ENCODE measurements around the gene KRAS.

Gene KRAS

DNA sequence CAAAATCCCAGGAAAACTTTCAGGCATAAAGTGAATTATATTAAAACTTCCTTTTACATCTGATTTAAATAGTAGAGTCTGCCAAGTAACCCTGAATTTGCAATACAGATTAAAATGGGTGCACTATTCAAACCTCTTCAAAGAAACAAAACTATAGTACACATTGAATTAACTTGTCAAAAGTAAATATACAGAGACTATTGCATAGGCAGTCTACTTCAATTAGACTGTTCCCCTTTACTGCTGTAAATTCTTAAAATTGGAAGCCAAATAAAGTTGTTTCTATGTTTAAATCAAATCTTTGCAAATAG is 7.1 kb downstream of the KRAS start:
- Mint-ChIP-seq H3K4me1 (peaks cover 28% of the 10 kb centered on the region), H3K27ac (no peak overlapping the region), H3K4me3 (no peak overlapping the region), H3K9me3 (no peaks in the 10 kb centered on the region), H3K36me3 (peaks cover 78% of the 10 kb centered on the region)
- ATAC-seq (no peak), DNase-seq (ENCODE audit: low spot score in 2 of 2) (no peak)

DNA sequence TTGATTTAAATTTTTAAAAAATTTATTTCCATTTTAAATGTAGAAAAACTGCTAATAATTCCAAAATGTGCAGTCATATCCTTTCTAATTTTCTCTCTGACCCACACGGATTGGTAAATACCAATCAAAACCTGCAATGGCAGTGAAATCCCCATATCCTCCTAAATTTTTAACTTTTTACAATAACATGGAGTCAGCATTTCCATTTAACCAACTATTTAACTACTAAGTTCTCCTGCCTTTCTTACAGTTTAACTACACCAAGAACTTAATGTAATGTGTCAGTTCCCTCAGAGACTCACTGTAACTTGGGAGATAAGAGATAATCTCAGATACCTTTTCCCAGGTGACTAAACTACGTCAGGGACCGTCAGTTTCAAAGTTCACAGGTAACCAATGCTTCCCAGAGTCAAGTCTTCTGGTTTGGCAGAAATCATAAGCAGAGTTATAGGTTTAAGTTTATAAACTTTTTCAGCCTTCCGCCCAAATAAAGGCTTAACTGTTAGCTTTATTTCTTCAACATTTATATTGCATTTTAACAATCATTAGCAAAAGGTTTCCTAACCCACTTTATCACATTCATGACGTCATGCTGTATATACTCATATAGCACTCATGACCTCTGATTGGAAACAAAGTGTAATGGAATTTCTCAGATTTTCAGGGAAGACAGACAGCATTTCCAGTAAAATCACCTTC is 7.6 kb downstream of the KRAS start:
- ATAC-seq (no peak), DNase-seq (ENCODE audit: low spot score in 2 of 2) (no peak)
- Mint-ChIP-seq H3K4me3 (no peak overlapping the region), H3K27ac (no peak overlapping the region), H3K36me3 (peaks cover 76% of the 10 kb centered on the region), H3K4me1 (peaks cover 28% of the 10 kb centered on the region), H3K9me3 (no peaks in the 10 kb centered on the region)

DNA sequence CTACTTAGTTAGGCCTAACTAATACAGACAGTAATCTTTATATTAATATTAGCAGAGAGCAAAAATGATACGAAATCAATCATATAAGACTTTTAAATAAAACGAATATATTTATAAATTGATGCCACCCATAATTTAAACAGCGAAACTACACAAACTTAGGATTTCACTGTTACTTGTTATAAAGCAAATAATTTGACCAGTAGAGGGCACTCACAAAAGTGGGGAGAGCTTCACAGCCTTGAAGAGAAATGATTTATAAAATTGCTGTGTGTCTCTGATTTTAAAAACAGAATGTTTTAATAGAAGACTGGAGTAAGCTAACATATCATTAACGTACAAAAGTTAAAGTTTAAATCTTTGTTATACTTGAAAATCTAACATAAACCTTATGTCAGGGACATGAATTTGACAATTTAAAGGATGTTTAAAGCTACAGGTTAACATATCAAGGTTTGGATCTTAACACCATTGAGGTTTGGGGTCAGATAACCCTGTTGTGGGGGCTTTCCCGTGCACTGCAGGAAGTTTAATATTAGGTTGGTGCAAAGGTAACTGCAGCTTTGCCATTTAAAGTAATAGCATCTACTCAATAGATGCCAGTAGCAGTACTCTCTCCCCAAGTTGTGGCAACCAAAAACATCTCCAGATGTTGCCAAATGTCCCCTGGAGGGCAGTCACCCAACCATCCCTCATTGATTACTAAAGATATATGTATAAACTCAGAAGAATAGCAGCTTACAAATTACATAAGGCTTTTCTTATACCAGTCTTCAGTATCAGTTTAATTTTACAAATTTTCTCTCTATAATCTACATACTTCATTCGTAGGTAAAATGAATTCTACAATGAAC is 9.3 kb downstream of the KRAS start:
- no peak overlapping the region for H3K4me3 Mint-ChIP-seq
- H3K27ac Mint-ChIP-seq, result no peak overlapping the region
- DNase-seq (ENCODE audit: low spot score in 2 of 2) (no peak), ATAC-seq (peak; percentile 60)
- peaks cover 91% of the 10 kb centered on the region for H3K36me3 Mint-ChIP-seq
- H3K4me1 Mint-ChIP-seq, result peaks cover 33% of the 10 kb centered on the region
- H3K9me3 Mint-ChIP-seq, result no peaks in the 10 kb centered on the region

DNA sequence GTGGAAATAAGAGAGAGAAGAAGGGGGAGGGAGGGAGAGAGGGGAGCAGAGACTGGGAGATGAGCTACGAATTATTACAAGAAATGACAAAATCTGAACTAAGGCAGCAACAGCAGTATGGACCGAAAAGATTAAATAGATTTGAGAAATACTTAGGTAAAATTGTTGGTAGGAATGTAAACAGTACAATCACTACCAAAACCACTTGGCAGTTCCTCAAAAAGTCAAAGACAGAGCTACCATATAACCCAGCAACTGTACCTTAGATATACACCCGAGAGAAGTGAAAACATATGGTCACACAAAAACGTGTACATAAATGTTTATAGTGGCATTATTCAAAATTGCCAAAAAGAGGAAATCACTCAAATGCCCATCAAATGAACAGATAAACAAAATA is 14.1 kb downstream of the KRAS start:
- no peak overlapping the region for H3K4me3 Mint-ChIP-seq
- peaks cover 24% of the 10 kb centered on the region for H3K4me1 Mint-ChIP-seq
- H3K36me3 Mint-ChIP-seq, result peaks cover 83% of the 10 kb centered on the region
- no peaks in the 10 kb centered on the region for H3K9me3 Mint-ChIP-seq
- DNase-seq (ENCODE audit: low spot score in 2 of 2) (no peak), ATAC-seq (no peak)
- peak overlapping the region; percentile 75 for H3K27ac Mint-ChIP-seq

DNA sequence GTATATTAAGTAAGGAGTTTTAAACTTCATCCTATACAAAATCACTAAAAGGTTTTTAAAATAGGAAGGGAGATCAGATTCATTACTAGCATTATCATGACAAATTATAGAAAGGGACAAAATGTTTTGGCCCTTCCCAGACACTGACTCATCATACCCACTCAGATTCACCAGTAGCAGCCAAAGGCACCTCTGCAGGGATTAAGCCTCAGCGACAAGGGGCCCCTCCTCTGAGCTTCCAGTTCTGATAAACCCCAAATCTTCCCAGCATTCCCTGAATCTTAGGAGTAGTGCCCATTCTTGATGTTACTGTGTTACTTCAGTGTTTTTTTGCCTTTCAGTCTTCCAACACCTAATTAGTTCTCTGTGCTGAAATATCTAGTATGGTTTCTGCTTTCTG is 14.5 kb downstream of the KRAS start:
- H3K9me3 Mint-ChIP-seq, result no peaks in the 10 kb centered on the region
- H3K4me1 Mint-ChIP-seq, result peaks cover 19% of the 10 kb centered on the region
- no peak overlapping the region for H3K4me3 Mint-ChIP-seq
- peak overlapping the region; percentile 75 for H3K27ac Mint-ChIP-seq
- peaks cover 87% of the 10 kb centered on the region for H3K36me3 Mint-ChIP-seq
- ATAC-seq, result no peak
- no peak for DNase-seq (ENCODE audit: low spot score in 2 of 2)

DNA sequence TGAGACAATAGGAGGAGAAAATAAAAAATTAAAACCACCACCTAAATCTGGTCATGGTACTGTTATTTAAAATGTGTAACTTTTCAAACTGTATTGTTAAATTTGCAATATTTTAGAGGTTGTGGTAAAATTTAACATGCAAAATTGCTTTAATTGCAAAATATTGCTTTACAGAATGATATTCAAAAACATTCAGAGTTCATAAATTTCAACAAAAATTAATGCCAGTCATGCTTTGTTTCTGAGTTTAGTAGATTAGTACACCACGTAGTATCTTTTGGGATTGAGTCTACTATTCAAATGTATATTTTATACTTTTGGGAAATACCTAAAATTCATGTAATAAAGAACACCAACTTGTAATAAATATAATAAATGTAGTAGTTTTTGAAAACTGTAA is 37.4 kb downstream of the KRAS start:
- peaks cover 30% of the 10 kb centered on the region for H3K36me3 Mint-ChIP-seq
- no peak for DNase-seq (ENCODE audit: low spot score in 2 of 2)
- H3K27ac Mint-ChIP-seq, result no peak overlapping the region
- ATAC-seq, result no peak
- H3K4me3 Mint-ChIP-seq, result no peak overlapping the region
- no peaks in the 10 kb centered on the region for H3K9me3 Mint-ChIP-seq
- no peaks in the 10 kb centered on the region for H3K4me1 Mint-ChIP-seq

DNA sequence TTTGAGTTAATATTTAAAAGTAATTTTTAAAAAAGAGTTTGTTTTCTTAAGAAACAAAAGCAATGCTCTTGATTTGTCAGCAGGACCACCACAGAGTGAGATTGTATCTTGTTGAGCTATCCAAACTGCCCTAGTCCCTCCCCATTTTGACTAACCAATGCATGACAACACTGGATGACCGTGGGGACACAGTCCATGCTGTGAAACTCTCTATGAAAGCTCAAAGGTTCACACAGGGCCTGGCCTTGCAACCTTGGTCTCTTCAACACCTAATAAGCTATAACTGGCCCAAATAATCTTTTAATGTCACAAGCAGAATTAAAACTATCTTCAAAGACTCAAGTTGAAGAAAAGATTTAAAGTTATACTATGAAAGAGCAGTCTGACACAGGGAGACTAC is 42.2 kb downstream of the KRAS start:
- Mint-ChIP-seq H3K4me3 (no peak overlapping the region), H3K27ac (no peak overlapping the region), H3K4me1 (no peaks in the 10 kb centered on the region), H3K36me3 (peaks cover 48% of the 10 kb centered on the region), H3K9me3 (no peaks in the 10 kb centered on the region)
- no peak for DNase-seq (ENCODE audit: low spot score in 2 of 2)
- no peak for ATAC-seq

DNA sequence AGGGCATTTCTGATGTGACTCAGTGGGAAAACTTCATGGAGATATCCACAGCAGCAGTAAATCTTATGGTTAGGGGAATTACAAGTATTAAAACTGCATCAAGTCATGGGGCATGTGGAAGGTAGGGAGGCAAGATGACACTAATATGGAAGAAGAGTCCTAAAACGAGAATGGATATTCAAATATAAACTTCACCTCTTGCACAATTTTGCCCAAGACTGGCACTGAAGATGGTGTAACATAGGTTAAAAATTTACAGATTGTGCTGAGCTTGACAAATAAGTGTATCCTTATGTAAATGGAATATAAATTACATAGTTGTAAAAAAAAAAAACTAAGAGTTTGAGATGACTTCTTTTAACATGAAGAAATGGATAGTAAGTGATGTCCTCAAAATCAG is 42.9 kb downstream of the KRAS start:
- no peaks in the 10 kb centered on the region for H3K4me1 Mint-ChIP-seq
- H3K9me3 Mint-ChIP-seq, result no peaks in the 10 kb centered on the region
- peaks cover 48% of the 10 kb centered on the region for H3K36me3 Mint-ChIP-seq
- ATAC-seq (no peak), DNase-seq (ENCODE audit: low spot score in 2 of 2) (no peak)
- no peak overlapping the region for H3K4me3 Mint-ChIP-seq
- H3K27ac Mint-ChIP-seq, result no peak overlapping the region

DNA sequence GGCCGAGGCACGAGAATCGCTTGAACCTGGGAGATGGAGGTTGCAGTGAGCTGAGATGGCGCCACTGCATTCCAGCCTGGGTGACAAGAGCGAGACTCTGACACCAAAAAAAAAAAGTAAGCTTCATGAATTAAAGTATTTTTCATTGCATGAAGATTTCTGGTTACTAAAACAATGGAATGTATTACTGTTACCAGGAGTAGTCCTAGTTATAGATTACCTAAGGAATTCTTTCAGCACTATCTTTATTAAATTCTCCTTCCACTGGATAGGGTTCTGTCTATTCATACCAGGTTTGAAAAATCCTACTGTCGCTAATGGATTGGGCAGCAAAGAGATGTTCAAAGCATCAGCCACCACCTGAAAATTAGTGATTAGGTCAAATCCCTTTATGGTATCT is 43.3 kb downstream of the KRAS start:
- no peaks in the 10 kb centered on the region for H3K9me3 Mint-ChIP-seq
- H3K4me3 Mint-ChIP-seq, result no peak overlapping the region
- H3K4me1 Mint-ChIP-seq, result no peaks in the 10 kb centered on the region
- DNase-seq (ENCODE audit: low spot score in 2 of 2) (no peak), ATAC-seq (no peak)
- peaks cover 48% of the 10 kb centered on the region for H3K36me3 Mint-ChIP-seq
- H3K27ac Mint-ChIP-seq, result no peak overlapping the region

DNA sequence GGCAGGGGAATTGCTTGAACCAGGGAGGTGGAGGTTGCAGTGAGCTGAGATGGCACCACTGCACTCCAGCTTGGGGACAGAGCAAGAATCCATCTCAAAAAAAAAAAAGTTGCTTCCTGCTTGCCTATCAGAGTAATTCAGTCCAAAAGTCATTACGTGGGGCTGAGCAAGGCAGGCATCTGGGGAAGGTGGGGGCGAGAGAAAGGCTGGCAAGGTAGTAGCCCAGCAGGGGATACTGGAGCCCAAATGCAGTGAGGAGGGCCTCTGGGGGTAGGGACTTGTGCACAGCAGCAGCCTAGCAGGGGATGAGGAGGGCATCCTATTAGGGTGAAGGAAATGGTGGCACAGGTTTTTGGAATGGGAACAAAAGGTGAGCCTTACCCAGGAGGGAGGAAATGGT is 48.6 kb downstream of the KRAS start:
- ATAC-seq, result no peak
- Mint-ChIP-seq H3K27ac (peak overlapping the region; percentile 14), H3K4me1 (no peaks in the 10 kb centered on the region), H3K4me3 (no peak overlapping the region), H3K36me3 (peaks cover 18% of the 10 kb centered on the region), H3K9me3 (no peaks in the 10 kb centered on the region)
- DNase-seq (ENCODE audit: low spot score in 2 of 2), result no peak

DNA sequence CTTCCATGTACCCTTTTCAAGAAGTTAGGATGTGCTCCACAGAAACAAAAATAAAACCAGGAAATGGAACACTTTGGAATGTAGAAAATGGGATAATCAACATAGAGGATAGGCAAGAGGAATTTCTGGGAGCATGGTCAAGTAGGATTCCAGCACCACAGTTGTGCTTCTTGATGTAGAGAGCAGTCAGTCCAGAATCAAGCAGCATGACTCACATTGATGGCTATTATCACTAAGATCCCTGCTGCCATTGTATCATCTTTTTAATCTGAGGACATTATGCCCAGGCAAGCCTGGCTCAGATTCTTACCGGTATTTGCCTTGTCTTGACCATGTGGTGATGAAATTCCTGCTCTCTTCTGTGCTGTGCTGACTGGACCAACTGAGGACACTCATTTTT is 50.0 kb downstream of the KRAS start:
- Mint-ChIP-seq H3K4me1 (peaks cover 5% of the 10 kb centered on the region), H3K27ac (peak overlapping the region; percentile 22)
- no peak for ATAC-seq

DNA sequence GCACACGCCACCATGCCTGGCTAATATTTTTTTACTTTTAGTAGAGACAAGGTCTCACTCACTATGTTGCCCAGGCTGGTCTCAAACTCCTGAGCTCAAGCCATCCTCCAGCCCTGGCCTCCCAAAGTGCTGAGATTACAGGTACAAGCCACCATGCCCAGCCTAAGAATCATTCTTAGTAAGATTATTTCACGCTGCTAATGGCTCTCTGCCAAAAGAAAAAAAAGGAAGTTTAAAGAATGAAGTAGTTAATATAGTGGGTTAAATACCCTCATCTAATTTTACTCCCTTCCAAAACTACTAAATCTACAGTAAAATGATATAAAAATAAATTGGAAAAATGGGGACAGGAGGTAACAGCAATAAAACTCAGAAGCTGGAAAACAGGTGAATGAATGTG is 53.1 kb downstream of the KRAS start:
- Mint-ChIP-seq H3K4me3 (no peak overlapping the region), H3K27ac (no peak overlapping the region), H3K36me3 (peaks cover 11% of the 10 kb centered on the region), H3K4me1 (peaks cover 20% of the 10 kb centered on the region), H3K9me3 (no peaks in the 10 kb centered on the region)
- ATAC-seq (no peak), DNase-seq (ENCODE audit: low spot score in 2 of 2) (no peak)

More for the DNA sequence above, 50.0 kb downstream of the KRAS start:
- no peak overlapping the region for H3K4me3 Mint-ChIP-seq
- H3K36me3 Mint-ChIP-seq, result peaks cover 5% of the 10 kb centered on the region
- no peak for DNase-seq (ENCODE audit: low spot score in 2 of 2)
- H3K9me3 Mint-ChIP-seq, result no peaks in the 10 kb centered on the region

DNA sequence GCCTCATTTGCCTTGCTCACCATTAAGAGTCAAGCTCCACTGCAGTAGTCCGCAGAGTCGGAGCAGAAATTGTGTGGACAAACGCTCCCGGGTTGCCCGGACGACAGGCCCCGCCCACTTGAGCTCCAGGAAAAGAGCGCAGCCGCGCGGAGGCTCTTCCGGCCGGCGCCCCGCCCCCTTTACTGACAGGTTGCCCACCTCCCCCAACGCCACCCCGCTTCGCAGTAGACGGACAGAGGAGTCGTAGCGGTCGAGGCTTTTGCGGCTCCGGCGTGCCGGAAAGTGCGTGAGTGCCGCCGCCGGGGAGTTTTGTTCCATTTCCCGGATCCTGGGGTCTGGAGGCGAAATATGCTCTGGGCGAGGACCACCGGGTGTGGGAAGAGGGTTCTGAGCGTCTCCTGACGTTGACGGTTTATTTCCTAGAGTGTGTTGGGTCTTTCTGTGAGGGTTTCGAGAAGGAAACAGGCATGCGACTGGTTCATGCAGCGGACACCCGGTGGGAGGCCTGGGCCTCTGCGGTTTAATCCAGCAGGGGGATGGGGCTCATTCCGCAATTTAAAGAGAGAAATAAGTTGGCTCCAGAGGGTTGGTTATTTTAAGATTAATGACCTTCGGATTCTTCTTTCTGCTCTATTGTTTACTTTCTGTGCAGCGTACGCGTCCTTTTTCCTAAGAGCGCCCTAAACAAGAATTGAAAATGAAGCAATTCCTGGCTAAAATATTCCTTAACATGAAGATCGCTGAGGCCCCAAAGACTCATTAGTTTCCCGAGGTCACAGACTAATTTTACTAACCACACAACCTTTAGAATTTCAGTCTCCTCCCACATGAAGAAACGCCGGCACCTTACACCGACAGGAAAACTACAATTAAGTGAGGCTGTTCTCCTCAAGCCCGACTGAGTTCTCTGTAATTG is 55.4 kb downstream of the KRAS start, which contains the start of the genes DNAI7 and ETFRF1:
TSS of gene DNAI7 (minus strand) at position 105 of the 916 bp plus-strand sequence. CDS start at position 23, 82 bp downstream.
TSS of gene ETFRF1 (plus strand) at position 182 of the 916 bp plus-strand sequence. CDS start 8,720 bp downstream, outside the sequence.
- DNase-seq (ENCODE audit: low spot score in 2 of 2), result peak; percentile 91 to 98
- Mint-ChIP-seq H3K27ac (peak within 1 kb of the TSS; percentile 98), H3K36me3 (peaks cover 11% of the 10 kb centered on the region), H3K4me3 (peak within 1 kb of the TSS; percentile 95), H3K4me1 (peaks cover 20% of the 10 kb centered on the region), H3K9me3 (no peaks in the 10 kb centered on the region)
- ATAC-seq, result peak; percentile 96

DNA sequence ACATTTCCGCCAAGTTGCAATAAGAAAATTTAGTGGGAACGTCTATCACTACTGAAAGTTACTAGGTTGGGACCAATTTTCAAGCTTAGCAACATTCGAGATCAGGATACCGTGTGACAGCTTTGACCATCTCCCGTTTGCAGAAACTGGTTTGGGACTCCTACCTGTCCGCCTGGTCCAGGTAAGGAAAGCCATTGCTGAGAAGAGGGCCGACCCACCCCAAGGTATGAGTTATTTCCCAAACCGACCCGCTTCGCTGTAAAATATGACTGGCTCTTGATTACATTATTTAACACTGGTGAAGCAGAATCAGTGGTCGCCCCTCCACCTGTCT is 56.0 kb downstream of the KRAS start:
- Mint-ChIP-seq H3K36me3 (peaks cover 11% of the 10 kb centered on the region), H3K9me3 (no peaks in the 10 kb centered on the region), H3K4me1 (peaks cover 20% of the 10 kb centered on the region), H3K27ac (peak overlapping the region; percentile 98), H3K4me3 (peak overlapping the region; percentile 95)
- ATAC-seq (no peak), DNase-seq (ENCODE audit: low spot score in 2 of 2) (no peak)

DNA sequence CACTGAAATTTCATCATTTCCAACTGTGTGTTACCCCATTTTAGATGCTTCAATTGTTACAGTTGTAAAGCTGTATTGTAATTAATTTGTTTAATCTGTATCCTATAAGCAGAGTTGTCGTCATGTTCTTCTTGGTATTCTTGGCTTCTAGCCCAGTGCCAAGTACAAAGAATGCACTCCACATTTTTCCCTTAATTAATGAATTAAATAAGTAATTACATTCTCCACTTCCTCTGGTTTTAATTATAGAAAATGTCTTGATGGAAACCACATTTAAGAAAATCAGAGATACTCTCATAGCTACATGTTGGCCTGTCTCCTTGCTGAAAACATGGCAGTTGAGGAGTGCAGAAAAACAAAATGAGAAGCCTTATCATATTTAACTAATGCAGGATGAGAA is 56.5 kb downstream of the KRAS start:
- no peak for ATAC-seq
- no peak for DNase-seq (ENCODE audit: low spot score in 2 of 2)
- H3K4me1 Mint-ChIP-seq, result peaks cover 20% of the 10 kb centered on the region
- no peaks in the 10 kb centered on the region for H3K9me3 Mint-ChIP-seq
- peaks cover 11% of the 10 kb centered on the region for H3K36me3 Mint-ChIP-seq
- H3K27ac Mint-ChIP-seq, result peak overlapping the region; percentile 98
- H3K4me3 Mint-ChIP-seq, result peak overlapping the region; percentile 95
